ENCODE results near the gene CEP95. TPM values are rescaled to one million over a fixed set of nuclear protein-coding genes. Genes with fewer than 3 reads are reported as not detected.

Gene CEP95
- total RNA-seq, 4 donors from 2014 or later = 62.6 to 91.3 (median 75.8) TPM

GRCh38 chr17:64564098-64564497 lies 57.3 kb downstream of the CEP95 start:
- WGBS, 2 donors = 96 to 100% methylated on average over 1 of the region's 1 CpG
- no peaks in the 10 kb centered on the region for H3K27me3 ChIP-seq
- peaks cover 0 to 8% of the 10 kb centered on the region in 2 donors for H3K4me1 ChIP-seq
- intact Hi-C loops (cut with DNase I) = no loop called here
- no peak overlapping the region for H3K4me3 ChIP-seq (replicated peaks in 1 of 3)
- H3K9me3 ChIP-seq = no peaks in the 10 kb centered on the region
- no peak for DNase-seq
- H3K36me3 ChIP-seq = peaks cover 14 to 26% of the 10 kb centered on the region in 2 donors
- H3K27ac ChIP-seq = no peak overlapping the region
- no peak for TF ChIP-seq CTCF (IDR thresholded peaks at IDR 0.05)

- no peaks in the 10 kb centered on the region for H3K9me3 ChIP-seq
- no peaks in the 10 kb centered on the region for H3K27me3 ChIP-seq
- H3K4me1 ChIP-seq = peaks cover 0 to 8% of the 10 kb centered on the region in 2 donors
- no peak for DNase-seq
- H3K36me3 ChIP-seq = peaks cover 16 to 28% of the 10 kb centered on the region in 2 donors
- intact Hi-C loops (cut with DNase I) = no loop called here
- H3K4me3 ChIP-seq (replicated peaks in 1 of 3) = no peak overlapping the region
- H3K27ac ChIP-seq = no peak overlapping the region
- TF ChIP-seq CTCF (IDR thresholded peaks at IDR 0.05) = no peak
- no peak for TF ChIP-seq POLR2A (IDR thresholded peaks at IDR 0.05)
Measured at GRCh38 chr17:64565563-64565962, 58.8 kb downstream of the CEP95 start.

- intact Hi-C loops (cut with DNase I) = no loop called here
- Histone ChIP-seq H3K4me3 (replicated peaks in 1 of 3) (no peak overlapping the region), H3K27ac (no peak overlapping the region), H3K27me3 (no peaks in the 10 kb centered on the region), H3K4me1 (peaks cover 0 to 12% of the 10 kb centered on the region in 2 donors), H3K36me3 (peaks cover 12 to 19% of the 10 kb centered on the region in 2 donors), H3K9me3 (no peaks in the 10 kb centered on the region)
- 64% methylated on average over 6 of the region's 6 CpGs for WGBS, 2 donors
- no peak for TF ChIP-seq CTCF (IDR thresholded peaks at IDR 0.05)
- no peak for TF ChIP-seq POLR2A (IDR thresholded peaks at IDR 0.05)
- no peak for DNase-seq
Measured at GRCh38 chr17:64571746-64572145, 65.0 kb downstream of the CEP95 start.

- DNase-seq = no peak
- Histone ChIP-seq H3K4me3 (replicated peaks in 1 of 3) (no peak overlapping the region), H3K27ac (peak overlapping the region in 2 of 3 donors; percentile 15 to 47), H3K9me3 (no peaks in the 10 kb centered on the region), H3K4me1 (peaks cover 0 to 12% of the 10 kb centered on the region in 2 donors), H3K27me3 (no peaks in the 10 kb centered on the region), H3K36me3 (peaks cover 12 to 21% of the 10 kb centered on the region in 2 donors)
- intact Hi-C loops (cut with DNase I) = no loop called here
- TF ChIP-seq POLR2A (IDR thresholded peaks at IDR 0.05) (no peak), CTCF (IDR thresholded peaks at IDR 0.05) (no peak)
- WGBS, 2 donors = 57 to 65% methylated on average over 3 of the region's 3 CpGs
Measured at GRCh38 chr17:64572682-64573154, 65.9 kb downstream of the CEP95 start.

GRCh38 chr17:64573214-64573613 lies 66.4 kb downstream of the CEP95 start:
- H3K9me3 ChIP-seq = no peaks in the 10 kb centered on the region
- intact Hi-C loops (cut with DNase I) = no loop called here
- TF ChIP-seq POLR2A (IDR thresholded peaks at IDR 0.05) (no peak), CTCF (IDR thresholded peaks at IDR 0.05) (no peak)
- peaks cover 15 to 26% of the 10 kb centered on the region in 2 donors for H3K36me3 ChIP-seq
- no peak for DNase-seq
- no peak overlapping the region for H3K27ac ChIP-seq
- peaks cover 0 to 12% of the 10 kb centered on the region in 2 donors for H3K4me1 ChIP-seq
- H3K4me3 ChIP-seq (replicated peaks in 1 of 3) = no peak overlapping the region
- H3K27me3 ChIP-seq = no peaks in the 10 kb centered on the region

Measured in thyroid gland (tissue), 4 donors.